ENCODE results near the gene C8G.
A peak's percentile ranks its signal among the peaks of the same experiment; 100 is the strongest.

The C8G gene

DNA sequence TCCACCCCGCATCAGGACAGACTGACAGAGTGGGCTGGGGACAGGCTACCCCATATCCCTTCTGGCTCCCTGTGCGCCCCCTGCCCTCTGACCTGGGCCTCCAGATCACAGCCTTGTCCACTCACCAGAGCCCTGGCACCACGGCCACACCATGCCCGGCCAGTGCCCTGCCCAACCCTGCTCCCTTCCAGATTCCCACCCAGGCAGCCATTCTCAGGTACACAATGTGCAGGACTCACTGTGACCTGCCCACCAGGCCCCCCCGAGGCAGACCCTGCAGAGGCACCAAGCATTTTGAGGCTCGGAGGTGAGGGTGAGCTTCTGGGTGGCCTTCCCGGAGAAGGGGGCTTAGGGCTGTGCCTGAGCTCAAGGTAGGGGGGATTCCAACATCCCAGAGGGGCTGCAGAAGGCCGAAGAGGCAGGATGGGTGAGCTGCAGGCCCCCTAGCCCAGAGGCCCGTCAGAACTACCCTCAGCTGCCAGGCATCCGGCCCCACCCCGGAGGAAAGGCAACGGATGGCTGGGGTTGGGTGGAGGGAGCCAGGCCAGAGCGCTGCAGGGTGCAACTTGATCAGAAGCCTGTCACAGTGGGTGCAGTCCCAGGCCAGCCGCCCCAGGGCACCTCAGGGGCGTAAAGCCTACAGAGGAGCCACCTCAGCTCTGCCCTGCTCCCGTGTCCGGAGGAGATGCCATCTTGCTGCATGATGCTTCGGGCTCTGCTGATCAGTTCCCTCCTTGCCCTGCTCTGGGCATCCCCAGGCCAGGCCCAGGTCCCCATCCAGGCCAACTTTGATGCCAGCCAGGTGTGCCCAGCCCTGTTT, 37.4 kb downstream of the C8G start, which contains the start of gene LCNL1:
Gene LCNL1 (plus strand): TSS at position 762 of the 820 bp plus-strand sequence. CDS start 594 bp downstream, outside the sequence.
- DNase-seq (ENCODE audit: low spot score): no peak

DNA sequence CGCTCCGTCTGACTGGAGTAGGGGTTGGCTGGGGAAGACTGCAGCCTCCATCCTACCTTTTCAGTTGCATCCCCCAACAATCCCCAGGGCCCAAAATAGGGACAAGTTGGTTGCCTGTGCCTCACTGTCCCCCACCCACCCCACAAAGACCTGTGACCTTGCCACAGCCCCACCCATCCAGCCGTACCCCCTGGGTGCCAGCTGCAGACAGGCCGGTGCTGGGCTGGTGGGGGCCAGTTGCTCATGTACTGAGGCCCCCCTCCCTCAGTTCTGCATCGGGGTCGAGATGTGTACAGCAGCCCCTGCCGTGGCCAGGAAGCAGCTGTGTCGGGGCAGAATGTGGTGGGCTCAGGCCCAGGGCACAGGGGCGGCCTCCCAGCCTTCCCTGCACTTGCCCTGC, 38.1 kb downstream of the C8G start:
- no peak for DNase-seq (ENCODE audit: low spot score)

DNA sequence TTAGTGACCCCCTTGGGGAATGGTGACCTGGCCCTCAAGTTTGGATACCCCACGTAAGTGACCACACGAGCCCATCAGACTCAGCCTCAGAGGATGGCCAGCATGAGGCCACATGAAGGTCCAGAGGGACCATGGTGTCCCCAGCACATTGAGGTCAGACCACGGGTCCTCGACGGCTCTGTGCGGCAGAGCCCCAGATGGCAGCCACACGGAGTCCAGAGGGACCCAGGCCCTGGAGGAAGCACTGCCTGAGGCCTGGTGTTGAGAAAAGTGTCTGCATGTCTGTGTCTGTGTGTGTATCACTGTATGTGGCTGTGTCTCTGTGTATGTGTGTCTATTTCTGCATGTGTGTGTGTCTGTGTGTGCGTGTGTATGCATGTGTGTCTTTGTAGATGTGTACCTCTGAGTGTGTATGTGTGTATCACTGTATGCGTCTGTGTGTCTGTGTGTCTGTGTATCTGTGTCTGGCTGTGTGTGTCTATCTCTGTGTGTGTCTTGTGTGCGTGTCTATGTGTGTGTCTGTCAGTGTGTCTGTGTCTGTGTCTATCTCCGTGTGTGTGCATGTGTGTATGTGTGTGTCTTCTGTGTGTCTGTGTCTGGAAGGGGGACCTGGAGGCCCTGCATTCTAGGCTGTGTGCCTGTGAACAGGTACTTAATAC, 38.7 kb downstream of the C8G start:
- no peak for DNase-seq (ENCODE audit: low spot score)

DNA sequence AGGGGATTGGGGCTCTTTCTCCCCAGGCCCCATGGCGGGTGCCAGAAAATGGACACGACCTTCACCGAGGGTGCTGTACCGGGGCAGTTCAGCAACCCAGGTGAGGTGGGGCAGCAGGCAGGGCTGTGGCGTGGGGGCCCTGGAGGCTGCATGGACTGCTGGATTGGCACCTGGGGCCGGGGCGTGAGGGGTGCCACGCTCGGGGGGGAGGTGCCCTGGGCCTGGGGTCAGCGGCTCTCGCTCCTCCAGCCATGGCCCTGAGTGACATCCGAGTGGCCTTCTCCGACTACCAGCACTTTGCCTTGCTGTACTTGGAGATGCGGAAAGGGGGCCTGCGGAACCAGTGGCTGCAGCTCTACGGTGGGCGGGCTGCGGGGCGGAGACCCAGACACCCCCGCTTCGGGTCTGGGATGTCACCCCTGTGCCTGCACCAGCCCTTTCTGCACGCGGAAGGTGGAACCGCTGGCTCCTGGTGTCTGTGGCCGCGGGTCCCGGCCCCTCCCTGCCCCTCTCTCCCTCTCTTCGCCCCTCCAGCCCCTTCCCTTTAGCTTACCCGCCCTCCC, 39.5 kb downstream of the C8G start:
- no peak for DNase-seq (ENCODE audit: low spot score)

DNA sequence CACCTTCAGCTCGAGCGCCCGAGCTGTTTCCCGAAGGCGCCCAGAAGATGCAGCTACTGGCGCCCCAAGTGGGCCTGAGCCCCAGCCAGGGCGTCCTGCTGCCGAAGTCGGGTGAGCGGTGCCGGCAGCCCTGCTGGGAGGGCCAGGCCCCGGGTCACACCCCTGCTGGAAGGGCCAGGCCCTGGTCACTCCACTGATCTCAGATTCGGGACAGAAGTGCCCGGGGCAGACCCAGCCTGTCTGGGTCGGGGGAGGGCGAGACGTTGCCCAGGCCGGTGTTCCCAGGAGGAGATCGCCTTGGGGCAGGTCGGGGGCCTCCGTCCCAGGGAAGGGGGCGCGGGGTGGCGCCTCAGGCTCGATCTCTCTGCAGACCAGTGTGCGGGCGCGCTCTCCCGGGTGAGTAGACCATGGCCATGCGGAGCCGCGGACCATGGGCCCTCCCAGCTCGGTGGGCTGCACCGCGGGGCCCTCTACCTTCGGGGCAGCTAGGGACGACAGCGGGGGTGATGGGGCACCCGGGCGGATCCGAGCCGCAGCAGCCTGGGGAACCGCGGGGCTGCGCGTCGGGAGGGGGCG, 40.1 kb downstream of the C8G start:
- no peak for DNase-seq (ENCODE audit: low spot score)

DNA sequence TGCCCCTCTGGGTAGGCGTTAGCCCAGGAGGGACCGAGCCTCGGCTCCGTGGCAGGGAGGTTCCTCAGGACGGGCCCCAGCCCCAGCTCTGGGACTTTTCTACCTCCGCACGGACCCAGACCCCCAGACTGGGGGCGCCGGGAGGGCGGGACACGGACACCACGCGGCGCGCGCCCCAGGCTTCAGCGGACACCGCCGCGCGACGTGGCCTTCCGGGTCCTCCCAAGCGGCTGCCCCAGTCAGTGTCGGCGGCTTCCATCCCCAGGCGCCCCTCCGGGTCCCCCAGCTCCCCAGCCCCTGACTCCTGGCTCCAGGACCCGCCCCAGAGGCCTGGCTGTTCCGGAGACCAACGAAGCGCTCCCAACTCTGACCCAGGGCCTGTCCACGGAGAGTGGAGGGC, 40.8 kb downstream of the C8G start:
- no peak for DNase-seq (ENCODE audit: low spot score)

DNA sequence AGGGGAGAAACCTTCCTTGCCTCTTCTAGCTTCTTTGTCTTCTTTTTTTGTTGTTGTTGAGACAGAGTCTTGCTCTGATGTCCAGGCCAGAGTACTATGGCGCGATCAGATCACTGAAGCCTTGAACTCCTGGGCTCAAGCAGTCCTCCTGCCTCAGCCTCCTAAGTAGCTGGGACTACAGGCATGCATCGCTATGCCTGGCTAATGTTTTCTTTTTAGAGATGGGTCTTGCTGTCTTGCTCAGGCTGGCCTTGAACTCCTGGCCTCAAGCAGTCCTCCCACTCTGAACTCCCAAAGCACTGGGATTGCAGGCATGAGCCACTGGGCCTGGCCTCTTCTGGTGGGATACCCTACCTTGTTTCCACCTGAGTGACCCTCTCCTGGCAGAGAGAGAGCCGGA, 43.8 kb downstream of the C8G start:
- DNase-seq (ENCODE audit: low spot score): no peak

DNA sequence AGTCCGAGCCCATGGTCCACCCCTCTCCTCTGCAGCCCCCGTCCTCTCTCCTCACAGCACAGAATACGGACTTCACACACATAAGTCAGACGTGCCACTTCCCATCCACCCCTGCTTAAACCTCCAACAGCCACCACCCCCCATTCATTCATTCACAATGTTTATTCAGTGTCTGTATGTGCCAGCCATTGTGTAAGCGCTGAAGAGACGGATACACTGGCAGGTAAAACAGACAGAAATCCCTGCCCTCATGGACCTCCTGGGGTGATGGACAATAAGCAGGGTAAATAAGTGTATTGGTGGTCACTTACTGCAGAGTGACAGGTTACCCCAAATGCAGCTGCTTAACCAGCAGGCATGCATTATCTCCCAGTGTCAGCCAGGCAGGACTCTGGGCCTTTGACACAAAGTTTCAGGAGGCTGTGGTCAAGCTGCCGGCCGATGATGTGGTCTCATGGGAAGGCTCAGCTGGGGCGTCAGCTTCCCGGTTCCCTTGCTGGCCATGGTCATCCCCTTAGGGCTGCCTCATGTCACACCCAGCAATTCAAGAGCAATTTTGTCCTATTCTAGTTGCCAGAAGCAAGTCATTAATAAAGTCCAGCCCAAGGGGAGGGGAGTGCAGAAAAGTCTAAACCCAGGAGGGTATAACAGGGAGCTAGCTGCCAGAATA, 45.3 kb downstream of the C8G start:
- DNase-seq (ENCODE audit: low spot score): no peak

DNA sequence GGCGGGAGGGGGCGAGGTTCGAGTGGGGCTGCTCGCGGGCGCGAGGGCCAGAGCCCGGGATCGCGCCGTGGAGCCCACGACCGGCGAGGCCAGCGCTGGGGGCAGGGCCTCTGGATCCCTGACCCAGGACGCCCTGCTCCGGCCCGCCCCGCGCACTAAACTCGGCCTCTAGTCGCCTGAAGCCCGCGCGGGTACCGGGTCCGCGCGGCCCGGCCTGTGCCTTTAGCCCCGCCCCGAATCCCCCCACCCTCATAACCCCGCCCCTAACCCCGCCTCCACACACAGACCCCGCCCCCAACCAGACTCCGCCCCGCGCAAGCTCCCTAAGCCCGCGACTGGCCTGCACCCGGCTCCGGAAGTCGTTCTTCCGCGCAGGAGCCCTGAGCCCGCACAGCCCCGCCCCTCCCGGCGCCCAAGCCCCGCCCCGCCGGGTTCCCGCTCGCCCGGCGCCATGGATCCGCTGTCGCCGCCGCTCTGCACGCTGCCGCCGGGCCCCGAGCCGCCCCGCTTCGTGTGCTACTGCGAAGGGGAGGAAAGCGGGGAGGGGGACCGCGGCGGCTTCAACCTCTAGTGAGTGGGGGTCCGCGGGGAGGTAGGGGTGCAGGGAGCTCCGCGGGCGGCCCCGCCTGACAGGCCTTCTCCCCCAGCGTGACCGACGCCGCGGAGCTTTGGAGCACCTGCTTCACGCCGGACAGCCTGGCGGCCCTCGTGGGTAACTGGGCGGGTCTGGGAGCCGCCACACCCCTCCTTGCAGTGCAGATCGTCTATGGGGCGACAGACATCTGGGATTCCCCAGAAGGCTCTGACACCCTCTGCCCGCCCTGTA, 47.2 kb downstream of the C8G start, which contains the start of gene PAXX:
Gene PAXX (plus strand): TSS at position 430 of the 826 bp plus-strand sequence. CDS start 22 bp downstream, at position 452.
- peak; percentile 94 for DNase-seq (ENCODE audit: low spot score)

DNA sequence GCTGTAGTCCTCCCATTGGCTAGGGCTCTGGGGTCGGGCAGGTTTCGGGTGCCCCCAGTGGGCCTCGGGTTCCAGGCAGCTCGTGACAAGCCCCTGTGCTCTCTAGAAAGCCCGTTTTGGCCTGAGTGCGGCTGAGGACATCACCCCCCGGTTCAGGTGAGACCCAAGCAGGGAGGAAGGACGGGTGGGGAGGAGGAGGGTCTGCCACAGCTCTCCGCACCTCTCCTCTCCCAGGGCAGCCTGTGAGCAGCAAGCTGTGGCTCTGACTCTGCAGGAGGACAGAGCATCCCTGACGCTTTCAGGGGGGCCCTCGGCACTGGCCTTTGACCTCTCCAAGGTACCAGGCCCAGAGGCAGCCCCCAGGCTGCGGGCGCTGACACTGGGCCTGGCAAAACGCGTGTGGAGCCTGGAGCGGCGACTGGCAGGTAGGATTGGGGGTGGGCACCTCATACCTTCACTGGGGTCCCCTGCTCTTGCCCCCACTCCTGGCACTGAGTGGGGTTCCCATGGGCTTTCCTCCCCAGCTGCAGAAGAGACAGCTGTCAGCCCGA, 47.9 kb downstream of the C8G start:
- no peak for DNase-seq (ENCODE audit: low spot score)

DNA sequence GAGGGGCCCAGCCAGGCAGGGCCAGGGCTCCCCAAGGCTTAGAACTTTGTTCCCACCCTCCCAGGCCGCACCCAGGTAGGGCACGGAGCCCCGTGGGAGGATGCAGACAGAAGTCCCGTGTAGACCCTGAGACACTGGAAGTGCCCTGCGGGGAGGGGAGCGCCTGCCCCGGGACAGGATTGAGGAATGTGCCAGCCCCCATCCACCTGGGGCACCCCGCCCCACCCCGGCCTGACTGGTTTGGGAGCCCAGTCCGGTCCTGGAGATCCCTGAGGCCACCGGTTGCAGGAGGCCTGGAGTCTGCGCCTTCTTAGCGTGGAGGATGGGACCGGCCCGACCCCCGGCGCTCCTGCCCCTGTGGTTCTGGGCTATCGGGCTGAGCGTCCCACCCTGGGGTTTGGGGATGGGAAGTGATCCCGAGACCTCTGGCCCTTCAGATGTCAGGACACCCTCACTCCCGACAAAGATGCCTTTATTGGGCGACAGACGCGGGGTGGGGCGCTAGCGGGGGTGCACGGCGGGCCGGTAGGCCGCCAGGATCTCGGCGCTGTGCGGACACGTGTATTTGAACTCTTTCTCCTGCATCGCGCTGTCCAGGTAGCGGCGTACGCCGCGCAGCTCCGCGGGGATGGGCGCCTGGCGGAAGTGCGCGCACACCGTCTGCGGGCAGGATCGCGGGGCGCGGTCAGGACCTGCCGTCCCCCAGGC, 49.3 kb downstream of the C8G start:
- DNase-seq (ENCODE audit: low spot score): no peak

DNA sequence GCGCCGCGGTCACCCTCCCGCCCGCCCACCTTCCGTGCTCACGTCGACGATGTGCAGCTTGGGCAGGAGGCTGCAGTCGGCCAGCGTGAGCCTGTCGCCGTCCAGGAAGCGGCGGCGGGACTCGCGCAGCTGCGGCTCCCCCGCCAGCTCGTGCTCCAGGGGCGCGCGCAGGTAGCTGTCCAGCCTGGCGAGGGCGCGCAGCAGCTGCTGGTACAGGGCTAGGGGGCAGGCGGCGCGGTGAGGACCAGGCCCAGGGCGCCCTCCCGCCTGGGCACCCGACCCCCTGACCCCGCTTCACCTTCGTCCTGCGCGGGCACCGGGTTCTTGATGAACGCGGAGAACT, 49.8 kb downstream of the C8G start:
- no peak for DNase-seq (ENCODE audit: low spot score)

DNA sequence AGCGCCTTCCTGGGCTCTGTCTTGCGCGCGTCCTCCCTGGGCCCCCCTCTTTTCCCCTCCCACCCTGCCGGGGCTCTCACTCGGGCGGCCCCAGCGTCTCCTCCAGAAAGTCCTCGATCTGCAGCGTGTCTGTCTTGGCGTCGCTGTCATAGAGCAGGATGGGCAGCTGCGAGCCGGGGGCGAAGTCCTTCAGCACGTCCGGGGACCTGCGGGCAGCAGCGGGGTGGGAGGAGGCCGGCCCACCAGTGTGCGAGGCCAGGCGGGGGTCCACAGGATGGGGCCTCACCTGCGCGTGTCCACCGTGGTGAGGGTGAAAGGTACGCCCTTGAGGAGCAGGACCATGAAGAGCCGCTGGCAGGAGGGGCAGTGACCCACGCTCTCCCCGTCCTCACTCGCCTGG, 50.3 kb downstream of the C8G start:
- DNase-seq (ENCODE audit: low spot score): no peak

DNA sequence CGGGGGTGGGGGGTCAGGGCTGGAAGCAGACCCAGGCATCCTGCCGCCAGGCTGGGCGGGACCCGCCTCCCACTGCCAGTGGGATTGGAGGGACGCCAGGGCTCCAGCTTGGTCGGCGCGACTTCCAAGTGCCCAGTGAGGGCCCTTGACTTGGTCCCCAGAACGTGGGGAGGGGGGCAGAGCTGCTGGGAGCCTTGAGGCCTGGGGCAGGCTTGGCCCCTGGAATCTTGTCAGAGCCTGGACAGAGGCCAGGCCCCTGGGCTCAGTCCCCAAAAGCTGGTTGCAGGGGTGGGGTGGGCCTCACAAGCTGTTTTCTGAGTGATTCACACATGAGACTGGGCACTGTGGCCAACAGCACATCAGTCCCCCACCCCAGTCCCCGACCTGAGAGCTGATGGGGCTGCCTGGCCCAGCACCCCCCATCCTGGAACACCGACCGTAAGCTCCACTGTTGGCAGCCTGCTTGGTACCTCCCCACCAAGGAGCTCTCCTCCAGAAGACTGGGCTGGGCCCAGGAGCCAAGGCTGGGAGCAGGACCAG, 50.8 kb downstream of the C8G start:
- no peak for DNase-seq (ENCODE audit: low spot score)

Data from ecto neural progenitor cell (in vitro differentiated cells).